Measurements from ENCODE around the gene TEAD4.

The TEAD4 gene

GRCh38 chr12:2960996-2961616 is 1.9 kb downstream of the TEAD4 start:
- no peak for DNase-seq (ENCODE audit: low read depth)

DNA sequence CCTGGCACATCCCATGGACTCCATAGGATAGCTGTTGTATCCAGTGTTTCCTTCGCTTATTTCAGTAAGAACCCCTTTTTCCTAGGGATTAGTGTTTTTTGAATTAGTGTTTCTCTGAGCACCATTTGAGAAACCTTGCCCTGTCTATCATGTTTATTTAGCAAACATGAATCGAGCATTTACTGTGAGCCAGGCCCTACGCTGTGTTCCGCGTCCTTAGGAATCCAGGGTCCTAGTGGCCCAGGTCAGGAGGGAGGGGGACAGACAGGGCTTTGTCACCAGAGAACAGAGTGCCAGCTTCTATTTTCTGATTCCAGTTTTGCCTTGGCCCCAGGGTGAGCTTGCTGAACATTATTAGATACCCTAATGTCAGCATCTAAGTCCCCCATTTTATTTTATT is 2.5 kb downstream of the TEAD4 start:
- DNase-seq (ENCODE audit: low read depth): no peak

DNA sequence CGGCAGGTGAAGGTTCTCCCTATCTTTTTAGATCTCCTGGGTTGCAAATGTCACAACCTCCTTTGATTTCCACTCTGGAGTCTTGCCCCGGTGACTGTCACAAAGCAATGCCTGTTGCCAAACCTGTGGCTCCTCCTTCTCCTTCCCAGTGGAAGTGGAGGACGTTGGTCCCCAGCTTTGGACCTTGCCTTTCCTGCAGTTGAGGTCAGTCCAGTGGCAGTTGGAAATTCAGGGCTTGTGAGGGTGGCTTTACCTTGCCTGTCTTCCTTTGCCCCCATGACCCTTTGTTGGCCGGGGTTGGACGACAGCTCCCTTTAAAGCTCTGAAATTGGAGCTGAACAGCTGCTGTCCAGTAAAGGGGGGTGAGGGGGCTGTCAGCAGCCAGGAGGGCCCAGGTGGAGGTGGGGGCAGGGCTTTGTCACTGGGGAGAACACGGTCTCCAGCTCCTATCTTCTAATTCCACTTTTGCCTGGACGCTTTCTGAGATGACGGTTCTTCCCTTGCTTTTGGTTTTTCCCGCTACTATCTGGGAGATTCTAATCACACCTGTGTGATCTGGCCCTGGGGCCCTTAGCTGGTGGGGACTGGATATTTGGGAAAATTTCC is 4.1 kb downstream of the TEAD4 start:
- DNase-seq (ENCODE audit: low read depth): no peak

- no peak for DNase-seq (ENCODE audit: low read depth)
Measured at GRCh38 chr12:2963760-2964292, 4.6 kb downstream of the TEAD4 start.

DNA sequence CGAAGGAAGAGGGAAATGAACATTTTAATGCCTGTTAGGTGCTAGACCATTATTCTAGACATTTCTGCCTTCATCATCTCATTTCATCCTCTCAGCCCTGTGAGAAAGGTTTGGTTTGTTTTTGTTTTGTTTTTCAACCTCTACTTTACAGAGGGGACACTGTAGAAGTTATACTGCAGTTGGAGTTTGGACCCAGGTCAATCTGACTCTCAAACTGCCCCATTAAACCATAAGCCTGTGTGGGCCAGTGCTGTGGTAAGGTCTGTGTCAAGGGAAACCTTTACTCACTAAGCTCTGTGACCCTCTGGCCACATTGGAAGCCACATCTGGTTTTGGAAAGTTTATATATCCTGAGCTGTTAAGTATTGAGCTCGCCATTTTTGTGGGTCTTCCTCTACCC is 8.5 kb downstream of the TEAD4 start:
- no peak for DNase-seq (ENCODE audit: low read depth)

DNA sequence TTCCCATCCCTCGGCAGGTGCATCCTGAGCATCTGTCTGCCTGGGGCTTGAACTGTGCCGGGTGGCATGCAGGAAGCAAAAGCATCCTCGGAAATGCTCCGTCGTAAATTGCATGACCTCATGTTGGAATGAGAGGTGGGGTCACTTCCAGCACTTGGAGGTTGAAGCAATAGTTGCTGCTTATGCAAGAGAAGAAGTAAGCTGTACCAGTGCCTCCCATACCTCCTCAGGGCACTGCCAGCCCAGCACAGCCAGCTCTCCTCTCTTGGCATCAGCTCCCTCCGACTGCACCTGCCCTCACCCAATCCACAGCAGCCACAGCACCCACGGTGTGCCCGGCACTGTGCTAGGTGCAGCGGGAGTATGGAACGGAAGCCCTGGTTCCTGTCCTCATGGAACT is 11.5 kb downstream of the TEAD4 start:
- no peak for DNase-seq (ENCODE audit: low read depth)

GRCh38 chr12:2973566-2973965 is 14.4 kb downstream of the TEAD4 start:
- DNase-seq (ENCODE audit: low read depth): no peak

- DNase-seq (ENCODE audit: low read depth): no peak
Measured at GRCh38 chr12:2974560-2974971, 15.4 kb downstream of the TEAD4 start.

GRCh38 chr12:2976581-2976996 is 17.4 kb downstream of the TEAD4 start:
- no peak for DNase-seq (ENCODE audit: low read depth)

GRCh38 chr12:2977776-2978175 is 18.6 kb downstream of the TEAD4 start:
- DNase-seq (ENCODE audit: low read depth): no peak

GRCh38 chr12:2979806-2980205 is 20.6 kb downstream of the TEAD4 start:
- no peak for DNase-seq (ENCODE audit: low read depth)

GRCh38 chr12:2980630-2981029 is 21.4 kb downstream of the TEAD4 start:
- DNase-seq (ENCODE audit: low read depth): no peak

DNA sequence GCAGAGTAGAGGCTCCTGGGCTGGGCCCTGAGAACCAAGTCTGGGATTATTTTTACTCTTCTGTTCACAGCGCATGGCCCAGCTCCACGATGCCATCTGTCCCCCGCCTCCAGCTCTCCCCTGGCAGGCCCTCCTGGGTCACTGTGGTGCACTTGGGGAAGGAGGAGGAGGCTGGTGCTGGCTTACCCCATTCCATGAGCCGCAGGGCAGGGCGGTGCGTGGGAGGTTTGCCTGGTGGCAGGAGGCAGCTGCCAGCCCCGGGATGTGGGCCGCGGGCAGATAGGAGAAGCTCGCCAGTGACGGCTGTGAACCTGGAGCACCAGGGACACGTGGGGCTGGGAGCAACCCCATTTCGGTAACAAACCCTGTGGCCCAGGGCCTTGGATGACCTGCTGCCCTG is 23.2 kb downstream of the TEAD4 start:
- DNase-seq (ENCODE audit: low read depth): no peak

DNA sequence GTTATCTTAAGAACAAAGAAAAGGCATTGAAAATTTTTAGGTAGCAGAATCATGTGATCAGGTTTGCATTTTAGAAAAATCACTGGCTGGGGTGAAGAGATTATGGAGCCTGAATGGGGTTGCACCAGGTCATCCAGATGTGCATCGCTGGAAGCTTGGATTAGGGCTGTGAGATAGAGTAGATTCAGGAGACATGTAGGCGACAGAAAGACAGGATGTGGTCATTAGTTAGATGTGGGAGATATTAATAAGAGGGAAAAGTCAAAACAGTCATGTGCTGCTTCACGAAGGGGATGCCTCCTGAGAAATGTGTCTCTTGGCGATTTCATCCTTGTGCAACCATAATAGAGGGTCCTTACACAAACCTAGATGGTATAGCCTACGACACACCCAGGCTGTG is 25.1 kb downstream of the TEAD4 start:
- DNase-seq (ENCODE audit: low read depth): no peak

- DNase-seq (ENCODE audit: low read depth): no peak
Measured at GRCh38 chr12:2984698-2985097, 25.5 kb downstream of the TEAD4 start.

DNA sequence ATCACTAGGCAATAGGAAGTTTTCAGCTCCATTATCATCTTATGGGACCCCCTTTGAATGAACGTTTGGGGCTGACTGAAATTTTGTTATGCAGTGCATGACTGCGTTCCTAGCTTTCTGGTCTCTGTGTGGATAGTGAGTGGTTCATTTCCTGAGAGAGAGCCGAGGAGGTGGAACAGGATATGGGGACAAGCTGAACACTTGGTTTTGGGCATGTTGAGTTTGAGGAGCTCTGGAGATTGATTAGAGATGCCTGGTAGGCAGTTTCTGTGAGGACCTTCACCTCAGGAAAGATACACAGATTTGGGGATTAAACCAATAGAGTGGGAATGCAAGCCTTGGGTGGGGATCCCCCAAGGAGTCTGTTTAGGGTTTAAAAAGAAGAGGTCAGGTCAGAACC is 27.7 kb downstream of the TEAD4 start:
- DNase-seq (ENCODE audit: low read depth): no peak

DNA sequence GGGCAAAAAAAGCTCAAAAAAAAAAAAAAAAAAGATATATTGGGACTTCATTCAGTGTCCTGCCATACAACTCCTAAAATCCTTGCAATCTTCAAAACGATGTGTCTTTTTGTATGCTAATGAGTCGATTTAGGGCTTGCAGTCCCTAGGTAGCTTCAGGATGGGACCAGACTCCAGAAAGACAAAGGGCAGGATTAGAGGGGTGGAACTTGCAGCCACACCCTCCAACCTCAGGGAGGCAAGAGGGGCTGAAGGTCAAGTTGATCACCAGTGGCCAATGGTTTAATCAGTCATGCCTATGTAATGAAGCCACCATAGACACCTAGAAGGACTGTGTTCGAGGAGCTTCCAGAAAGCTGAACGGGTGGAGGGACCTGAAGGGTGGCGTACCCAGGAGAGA is 29.3 kb downstream of the TEAD4 start:
- DNase-seq (ENCODE audit: low read depth): no peak

GRCh38 chr12:2992724-2993123 is 33.5 kb downstream of the TEAD4 start:
- no peak for DNase-seq (ENCODE audit: low read depth)

- no peak for DNase-seq (ENCODE audit: low read depth)
Measured at GRCh38 chr12:2997989-2998670, 38.9 kb downstream of the TEAD4 start.

DNA sequence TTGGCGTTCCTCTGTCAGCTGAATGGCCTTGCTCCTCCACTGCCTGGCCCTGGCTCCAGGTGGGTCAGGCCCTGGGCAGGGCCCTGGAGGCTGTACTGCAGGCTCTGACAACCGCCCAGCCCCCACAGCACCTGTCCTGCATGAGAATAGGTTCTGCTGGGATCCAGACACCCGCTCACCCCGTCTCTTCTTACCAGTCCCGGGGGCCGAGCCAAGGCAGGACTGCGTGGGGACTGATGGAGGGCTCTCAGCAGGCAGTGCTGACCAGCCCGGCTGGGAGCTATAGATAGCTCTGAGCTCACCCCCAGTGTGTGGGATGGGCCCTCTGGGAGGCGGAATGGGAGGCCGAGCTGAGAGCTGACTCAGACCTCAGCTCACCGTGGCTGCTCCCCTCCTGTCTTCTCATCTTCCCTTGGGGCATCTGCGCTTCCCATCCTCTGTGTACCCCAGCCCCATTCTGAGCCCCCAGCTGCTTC is 39.6 kb downstream of the TEAD4 start:
- DNase-seq (ENCODE audit: low read depth): no peak

GRCh38 chr12:2999265-2999841 is 40.2 kb downstream of the TEAD4 start:
- DNase-seq (ENCODE audit: low read depth): no peak

- DNase-seq (ENCODE audit: low read depth): no peak
Measured at GRCh38 chr12:3000548-3001275, 41.5 kb downstream of the TEAD4 start.

Data from activated T-helper 1 cell treated with Interleukin-2 at 50 U/mL for 16 hours (primary cell).